HG02642 (cell line): ENCODE data around the gene PTBP2.

Source experiments
- ATAC-seq: cut with Tn5 transposase; IDR thresholded peaks from one replicate; pipeline ENCODE4 v1.9.1; 2021; ENCODE audit warnings: mild to moderate bottlenecking; ENCODE audit not compliant: unreplicated experiment, poor library complexity

PTBP2 gene

GRCh38 chr1:96721416-96722160, at the start of gene PTBP2:
PTBP2 (plus strand) TSS chr1:96721784; CDS start chr1:96721865, 81 bp downstream.
- ATAC-seq = peak; percentile 96

- ATAC-seq = no peak
Measured at GRCh38 chr1:96674915-96675314, 46.7 kb upstream of the PTBP2 start.

GRCh38 chr1:96682056-96682455, 39.5 kb upstream of the PTBP2 start:
- no peak for ATAC-seq

- ATAC-seq = no peak
Measured at GRCh38 chr1:96683931-96684330, 37.7 kb upstream of the PTBP2 start.

GRCh38 chr1:96684744-96685143, 36.8 kb upstream of the PTBP2 start:
- ATAC-seq = no peak

- ATAC-seq = no peak
Measured at GRCh38 chr1:96688767-96689166, 32.8 kb upstream of the PTBP2 start.

GRCh38 chr1:96695954-96696353, 25.6 kb upstream of the PTBP2 start:
- no peak for ATAC-seq

GRCh38 chr1:96698342-96698983, 23.1 kb upstream of the PTBP2 start:
- ATAC-seq = no peak

GRCh38 chr1:96703186-96703585, 18.4 kb upstream of the PTBP2 start:
- ATAC-seq = no peak

- no peak for ATAC-seq
Measured at GRCh38 chr1:96707023-96707422, 14.6 kb upstream of the PTBP2 start.

GRCh38 chr1:96708482-96708881, 13.1 kb upstream of the PTBP2 start:
- ATAC-seq = no peak

- ATAC-seq = no peak
Measured at GRCh38 chr1:96710708-96711477, 10.7 kb upstream of the PTBP2 start.

GRCh38 chr1:96713649-96714048, 7.9 kb upstream of the PTBP2 start:
- ATAC-seq = no peak

GRCh38 chr1:96714881-96715280, 6.7 kb upstream of the PTBP2 start:
- ATAC-seq = no peak

- ATAC-seq = no peak
Measured at GRCh38 chr1:96715482-96715881, 6.1 kb upstream of the PTBP2 start.

- peak; percentile 5 for ATAC-seq
Measured at GRCh38 chr1:96721053-96721415, 550 bp upstream of the PTBP2 start.

GRCh38 chr1:96722161-96722922, 758 bp downstream of the PTBP2 start:
- ATAC-seq = peak; percentile 61

GRCh38 chr1:96722958-96723357, 1.4 kb downstream of the PTBP2 start:
- ATAC-seq = no peak

- ATAC-seq = no peak
Measured at GRCh38 chr1:96723377-96723776, 1.8 kb downstream of the PTBP2 start.

- ATAC-seq = no peak
Measured at GRCh38 chr1:96723936-96724335, 2.4 kb downstream of the PTBP2 start.

GRCh38 chr1:96727860-96728259, 6.3 kb downstream of the PTBP2 start:
- no peak for ATAC-seq
